ENCODE data around the gene KCP.

Gene KCP

DNA sequence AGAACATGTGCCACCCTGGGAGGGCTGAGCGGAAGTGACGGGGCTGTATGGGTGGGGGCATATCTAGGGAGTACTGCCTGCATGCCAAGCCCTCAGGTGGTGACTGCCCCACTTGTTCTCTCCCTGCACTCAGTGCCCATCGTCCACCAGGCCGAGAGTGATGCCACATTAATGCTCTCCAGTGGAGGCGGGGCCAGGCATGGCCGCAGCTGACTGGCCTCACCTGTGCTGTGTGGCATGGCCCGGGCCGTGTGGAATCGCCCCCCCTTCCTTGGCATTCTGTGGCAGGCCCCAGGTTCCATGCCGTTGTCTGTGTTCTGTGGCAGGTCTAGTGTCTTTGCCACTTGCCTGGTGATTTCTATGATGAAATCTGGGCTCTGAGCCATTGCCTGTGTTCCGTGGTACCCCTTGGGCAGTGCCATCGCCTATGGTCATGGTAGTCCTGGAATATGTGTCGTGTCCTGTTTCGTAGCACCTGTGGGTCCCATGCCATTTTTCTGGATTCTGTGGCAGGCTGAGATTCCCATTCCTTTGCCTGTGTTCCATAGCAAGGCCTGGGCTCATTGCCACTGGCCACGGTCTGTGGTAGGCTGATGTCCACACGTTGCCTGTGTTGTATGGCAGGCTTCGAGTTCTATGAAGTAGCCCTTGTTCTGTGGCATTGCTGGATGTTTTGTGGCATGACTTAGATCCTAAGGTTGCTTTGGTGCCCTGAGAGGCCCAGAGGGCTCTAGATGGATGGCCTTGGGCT lies 71.4 kb downstream of the KCP start:
- DNase-seq (ENCODE audit: extremely low read depth, insufficient read length) = no peak
- TF ChIP-seq, protein P1, sequence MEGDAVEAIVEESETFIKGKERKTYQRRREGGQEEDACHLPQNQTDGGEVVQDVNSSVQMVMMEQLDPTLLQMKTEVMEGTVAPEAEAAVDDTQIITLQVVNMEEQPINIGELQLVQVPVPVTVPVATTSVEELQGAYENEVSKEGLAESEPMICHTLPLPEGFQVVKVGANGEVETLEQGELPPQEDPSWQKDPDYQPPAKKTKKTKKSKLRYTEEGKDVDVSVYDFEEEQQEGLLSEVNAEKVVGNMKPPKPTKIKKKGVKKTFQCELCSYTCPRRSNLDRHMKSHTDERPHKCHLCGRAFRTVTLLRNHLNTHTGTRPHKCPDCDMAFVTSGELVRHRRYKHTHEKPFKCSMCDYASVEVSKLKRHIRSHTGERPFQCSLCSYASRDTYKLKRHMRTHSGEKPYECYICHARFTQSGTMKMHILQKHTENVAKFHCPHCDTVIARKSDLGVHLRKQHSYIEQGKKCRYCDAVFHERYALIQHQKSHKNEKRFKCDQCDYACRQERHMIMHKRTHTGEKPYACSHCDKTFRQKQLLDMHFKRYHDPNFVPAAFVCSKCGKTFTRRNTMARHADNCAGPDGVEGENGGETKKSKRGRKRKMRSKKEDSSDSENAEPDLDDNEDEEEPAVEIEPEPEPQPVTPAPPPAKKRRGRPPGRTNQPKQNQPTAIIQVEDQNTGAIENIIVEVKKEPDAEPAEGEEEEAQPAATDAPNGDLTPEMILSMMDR (IDR thresholded peaks at IDR 0.05; ENCODE audit: insufficient read depth, low read length, poor library complexity, severe bottlenecking) = no peak
- H3K4me3 ChIP-seq (replicated peaks; ENCODE audit: low read depth, low read length) = no peak overlapping the region
- no peaks in the 10 kb centered on the region; the same call in 1 of the 2 replicates for H3K27me3 ChIP-seq (replicated peaks; ENCODE audit: control insufficient read depth, insufficient read depth, low read length)
- no peaks in the 10 kb centered on the region for H3K36me3 ChIP-seq (ENCODE audit: control insufficient read depth, insufficient read depth, low read length)

DNA sequence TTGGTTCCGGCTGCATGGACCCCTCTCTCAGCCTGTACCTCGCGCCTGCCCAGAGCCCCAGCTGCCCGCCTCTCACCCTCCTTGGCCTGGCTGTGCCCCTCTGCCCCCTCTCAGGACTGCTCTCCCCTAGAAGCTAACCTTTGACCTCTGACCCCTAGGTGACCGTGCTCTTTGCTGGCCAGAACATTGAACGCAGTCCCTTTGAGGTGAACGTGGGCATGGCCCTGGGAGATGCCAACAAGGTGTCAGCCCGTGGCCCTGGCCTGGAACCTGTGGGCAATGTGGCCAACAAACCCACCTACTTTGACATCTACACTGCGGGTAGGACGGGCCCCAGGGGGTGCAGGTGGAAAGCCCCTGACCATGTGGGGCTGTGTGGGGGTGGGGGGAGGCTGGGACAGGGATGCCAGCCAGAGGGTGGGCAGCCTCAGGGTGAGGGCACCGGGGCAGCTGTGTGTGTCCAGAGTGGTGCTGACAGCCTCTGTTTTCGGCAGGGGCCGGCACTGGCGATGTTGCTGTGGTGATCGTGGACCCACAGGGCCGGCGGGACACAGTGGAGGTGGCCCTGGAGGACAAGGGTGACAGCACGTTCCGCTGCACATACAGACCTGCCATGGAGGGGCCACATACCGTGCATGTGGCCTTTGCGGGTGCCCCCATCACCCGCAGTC lies 72.3 kb downstream of the KCP start:
- Histone ChIP-seq H3K27me3 (replicated peaks; ENCODE audit: control insufficient read depth, insufficient read depth, low read length) (no peaks in the 10 kb centered on the region; the same call in 1 of the 2 replicates), H3K4me3 (replicated peaks; ENCODE audit: low read depth, low read length) (no peak overlapping the region), H3K36me3 (ENCODE audit: control insufficient read depth, insufficient read depth, low read length) (no peaks in the 10 kb centered on the region)
- DNase-seq (ENCODE audit: extremely low read depth, insufficient read length) = no peak
- TF ChIP-seq, protein P1 (IDR thresholded peaks at IDR 0.05; ENCODE audit: insufficient read depth, low read length, poor library complexity, severe bottlenecking) = no peak

- TF ChIP-seq, protein P1 (IDR thresholded peaks at IDR 0.05; ENCODE audit: insufficient read depth, low read length, poor library complexity, severe bottlenecking) = no peak
Measured at GRCh38 chr7:128837521-128837921, 73.0 kb downstream of the KCP start.

DNA sequence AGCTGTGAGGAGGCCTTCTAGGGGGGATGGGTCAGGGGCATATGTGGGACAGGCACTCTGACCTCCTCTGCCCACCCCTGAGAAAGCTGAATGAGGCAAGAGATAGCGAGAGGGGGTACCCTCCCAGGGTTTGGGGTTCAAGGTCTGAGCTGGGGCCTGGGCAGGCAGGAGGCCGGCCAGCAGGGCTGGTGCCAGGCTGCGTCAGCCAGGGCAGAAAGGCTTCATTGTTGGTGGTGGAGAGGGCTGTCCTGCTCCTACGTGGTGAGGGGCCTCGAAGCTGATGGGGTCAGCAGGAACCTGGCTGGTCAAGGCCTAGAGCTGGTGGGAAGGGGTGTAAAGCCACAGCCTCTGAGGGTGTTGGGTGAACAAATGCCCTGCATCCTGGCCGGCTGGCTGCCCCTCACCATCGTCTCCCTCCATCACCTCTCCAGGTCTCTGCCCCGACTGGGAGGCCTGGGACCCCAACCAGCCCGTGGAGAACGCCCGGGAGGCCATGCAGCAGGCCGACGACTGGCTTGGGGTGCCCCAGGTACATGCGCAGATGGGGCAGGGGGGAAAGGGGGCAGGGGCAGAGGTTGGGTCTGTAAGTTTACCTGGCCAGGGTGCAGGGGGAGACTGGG lies 73.7 kb downstream of the KCP start:
- no peaks in the 10 kb centered on the region for H3K36me3 ChIP-seq (ENCODE audit: control insufficient read depth, insufficient read depth, low read length)
- no peak overlapping the region for H3K4me3 ChIP-seq (replicated peaks; ENCODE audit: low read depth, low read length)
- DNase-seq (ENCODE audit: extremely low read depth, insufficient read length) = no peak
- TF ChIP-seq, protein P1 (IDR thresholded peaks at IDR 0.05; ENCODE audit: insufficient read depth, low read length, poor library complexity, severe bottlenecking) = no peak
- no peaks in the 10 kb centered on the region; the same call in 1 of the 2 replicates for H3K27me3 ChIP-seq (replicated peaks; ENCODE audit: control insufficient read depth, insufficient read depth, low read length)

More at GRCh38 chr7:128837521-128837921, 73.0 kb downstream of the KCP start:
- DNase-seq (ENCODE audit: extremely low read depth, insufficient read length) = no peak
- Histone ChIP-seq H3K4me3 (replicated peaks; ENCODE audit: low read depth, low read length) (no peak overlapping the region), H3K27me3 (replicated peaks; ENCODE audit: control insufficient read depth, insufficient read depth, low read length) (no peaks in the 10 kb centered on the region; the same call in 1 of the 2 replicates), H3K36me3 (ENCODE audit: control insufficient read depth, insufficient read depth, low read length) (no peaks in the 10 kb centered on the region)

DNA sequence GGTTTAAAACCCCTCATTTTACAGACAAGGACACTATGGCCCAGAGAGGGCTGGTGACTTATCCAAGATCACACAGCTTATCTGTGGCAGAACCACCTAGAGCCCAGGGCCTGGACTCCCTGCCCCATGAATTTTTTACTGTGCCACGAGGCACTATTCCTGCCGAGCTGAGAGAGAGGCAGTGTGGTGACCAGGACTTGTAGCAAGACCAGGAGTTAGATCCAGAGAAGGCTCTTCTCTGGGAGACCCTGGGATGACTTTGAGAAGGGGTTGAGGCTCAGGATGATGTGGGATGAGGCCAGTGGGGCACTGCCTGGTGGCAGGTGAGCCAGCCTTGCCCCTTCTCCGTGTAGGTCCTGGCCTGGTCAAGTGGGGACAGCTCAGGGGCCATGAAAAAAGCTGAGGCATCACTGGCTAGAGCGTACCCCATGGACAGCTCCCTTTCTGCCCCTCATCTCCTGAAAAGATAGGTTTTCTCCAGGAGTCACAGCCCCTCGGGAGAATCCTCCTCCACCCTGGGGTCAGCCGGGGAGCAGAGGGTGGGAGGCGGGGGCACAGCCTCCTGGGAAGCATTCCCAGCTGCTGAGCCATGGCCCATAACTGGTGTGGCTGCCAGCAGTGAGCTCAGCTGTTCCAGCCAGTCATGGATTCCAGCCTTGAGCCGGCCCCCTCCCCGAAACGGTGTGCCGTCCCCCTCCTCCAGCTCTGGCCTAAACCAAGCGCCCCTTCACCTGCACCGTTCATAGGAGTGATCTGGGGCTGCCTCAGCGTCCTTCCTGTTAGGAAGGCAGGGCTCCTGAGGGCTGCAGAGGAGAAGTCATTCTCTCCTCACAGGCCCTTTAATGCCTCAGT lies 74.5 kb downstream of the KCP start:
- Histone ChIP-seq H3K4me3 (replicated peaks; ENCODE audit: low read depth, low read length) (no peak overlapping the region), H3K36me3 (ENCODE audit: control insufficient read depth, insufficient read depth, low read length) (no peaks in the 10 kb centered on the region), H3K27me3 (replicated peaks; ENCODE audit: control insufficient read depth, insufficient read depth, low read length) (no peaks in the 10 kb centered on the region; the same call in 1 of the 2 replicates)
- no peak for DNase-seq (ENCODE audit: extremely low read depth, insufficient read length)
- TF ChIP-seq, protein P1 (IDR thresholded peaks at IDR 0.05; ENCODE audit: insufficient read depth, low read length, poor library complexity, severe bottlenecking) = no peak
